ENCODE data around the gene PTRH2. TPM values are rescaled to one million over a fixed set of nuclear protein-coding genes. Genes with fewer than 3 reads are reported as not detected.

Gene PTRH2
- total and polyA plus RNA-seq, 2 experiments from 2014 or later = 21.9 to 31.7 TPM

DNA sequence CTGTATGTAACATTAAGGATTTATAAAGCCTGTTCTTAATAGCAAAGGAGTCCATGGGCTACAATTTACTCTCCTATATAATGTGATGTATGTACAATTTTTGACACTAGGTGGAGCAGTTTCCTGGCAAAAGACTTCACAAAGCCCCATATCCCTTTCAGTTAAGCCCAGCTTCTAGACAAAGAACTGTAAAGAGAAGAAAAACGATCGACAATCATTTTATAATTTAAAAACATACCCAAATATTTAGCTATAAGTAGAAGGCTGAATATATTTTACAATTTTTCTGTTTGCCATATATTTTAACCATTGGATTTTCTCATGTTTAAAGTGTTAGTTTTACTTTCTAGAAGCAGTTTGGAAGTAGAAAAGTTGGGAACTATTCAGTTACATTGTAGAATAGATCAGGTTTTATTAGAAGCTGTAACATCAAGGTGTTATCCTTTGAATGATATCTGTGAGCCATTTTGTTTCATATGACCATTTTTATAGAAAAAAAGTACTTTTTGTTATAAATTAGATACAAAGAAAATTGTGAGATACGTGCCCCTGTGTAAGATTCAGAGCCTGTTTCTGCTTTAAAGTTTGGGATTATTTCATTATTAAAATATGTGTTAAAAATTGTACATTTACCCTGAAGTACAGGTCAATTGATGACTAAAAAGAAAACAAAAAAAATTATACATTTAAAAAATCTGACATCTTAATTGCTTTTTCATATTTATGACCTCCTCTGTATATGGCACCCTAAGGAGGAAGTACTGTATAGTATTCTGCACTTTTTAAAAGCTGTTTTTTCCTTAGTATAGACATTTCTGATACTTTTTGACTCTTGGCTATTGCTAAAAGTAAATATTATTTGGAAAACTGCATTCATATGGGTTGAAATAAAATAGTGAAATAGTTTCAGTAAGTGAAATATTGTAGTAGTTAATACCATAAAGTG is 46.6 kb upstream of the PTRH2 start:
- no peaks in the 10 kb centered on the region for H4K20me1 ChIP-seq (ENCODE audit: insufficient read depth, poor library complexity, severe bottlenecking)
- H3K4me2 ChIP-seq = peak overlapping the region; percentile 57
- peaks cover 32% of the 10 kb centered on the region for H3K4me1 ChIP-seq (ENCODE audit: insufficient read depth)
- peak overlapping the region; percentile 70 for H3K27ac ChIP-seq
- 35% methylated on average over 3 of the region's 3 CpGs for WGBS (ENCODE audit: low lambda C conversion rate, missing lambda C conversion rate)
- no peaks in the 10 kb centered on the region for H3K9me3 ChIP-seq (ENCODE audit: low read depth)
- DNase-seq (ENCODE audit: low spot score) = peak; percentile 90
- H3K4me3 ChIP-seq = no peak overlapping the region
- H3K9me2 ChIP-seq (replicated peaks; ENCODE audit: insufficient read depth) = no peaks in the 10 kb centered on the region
- H3K27me3 ChIP-seq = no peaks in the 10 kb centered on the region
- no peaks in the 10 kb centered on the region for H3K79me2 ChIP-seq
- H3K36me3 ChIP-seq (replicated peaks; ENCODE audit: insufficient read depth, low read depth) = no peaks in the 10 kb centered on the region
- peak overlapping the region; percentile 13 for H2AFZ ChIP-seq
- TF ChIP-seq CTCF (IDR thresholded peaks at IDR 0.05; ENCODE audit: poor library complexity) = peak; percentile 79
- no peak for TF ChIP-seq EZH2 (IDR thresholded peaks at IDR 0.05; ENCODE audit: borderline replicate concordance)

DNA sequence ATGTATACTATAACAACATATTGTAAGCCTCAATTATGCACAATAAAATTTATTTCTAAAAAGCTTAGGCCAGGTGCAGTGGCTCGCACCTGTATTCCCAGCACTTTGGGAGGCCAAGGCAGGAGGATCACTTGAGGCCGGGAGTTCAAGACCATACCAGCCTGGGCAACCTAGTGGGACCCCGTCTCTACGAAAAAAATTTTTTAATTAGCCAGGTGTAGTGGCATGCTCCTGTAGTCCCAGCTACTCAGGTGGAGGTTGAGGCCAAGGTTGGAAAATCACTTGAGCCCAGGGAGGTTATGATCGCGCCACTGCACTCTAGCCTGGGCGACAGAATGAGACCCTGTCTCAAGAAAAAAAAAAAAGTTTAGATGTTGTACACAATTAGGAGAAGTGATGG is 45.7 kb upstream of the PTRH2 start:
- H4K20me1 ChIP-seq (ENCODE audit: insufficient read depth, poor library complexity, severe bottlenecking) = no peaks in the 10 kb centered on the region
- H3K4me1 ChIP-seq (ENCODE audit: insufficient read depth) = peaks cover 32% of the 10 kb centered on the region
- H3K4me2 ChIP-seq = no peak overlapping the region
- TF ChIP-seq EZH2 (IDR thresholded peaks at IDR 0.05; ENCODE audit: borderline replicate concordance) (no peak), EZH2phosphoT487 (IDR thresholded peaks at IDR 0.05; ENCODE audit: low read depth, severe bottlenecking, unreplicated experiment) (no peak), CTCF (IDR thresholded peaks at IDR 0.05; ENCODE audit: poor library complexity) (no peak)
- DNase-seq (ENCODE audit: low spot score) = no peak
- H2AFZ ChIP-seq = no peak overlapping the region
- H3K9me3 ChIP-seq (ENCODE audit: low read depth) = no peaks in the 10 kb centered on the region
- H3K4me3 ChIP-seq = no peak overlapping the region
- no peaks in the 10 kb centered on the region for H3K9me2 ChIP-seq (replicated peaks; ENCODE audit: insufficient read depth)
- H3K36me3 ChIP-seq (replicated peaks; ENCODE audit: insufficient read depth, low read depth) = no peaks in the 10 kb centered on the region
- H3K79me2 ChIP-seq = no peaks in the 10 kb centered on the region
- no peak overlapping the region for H3K27ac ChIP-seq
- 88% methylated on average over 7 of the region's 7 CpGs for WGBS (ENCODE audit: low lambda C conversion rate, missing lambda C conversion rate)
- no peaks in the 10 kb centered on the region for H3K27me3 ChIP-seq

DNA sequence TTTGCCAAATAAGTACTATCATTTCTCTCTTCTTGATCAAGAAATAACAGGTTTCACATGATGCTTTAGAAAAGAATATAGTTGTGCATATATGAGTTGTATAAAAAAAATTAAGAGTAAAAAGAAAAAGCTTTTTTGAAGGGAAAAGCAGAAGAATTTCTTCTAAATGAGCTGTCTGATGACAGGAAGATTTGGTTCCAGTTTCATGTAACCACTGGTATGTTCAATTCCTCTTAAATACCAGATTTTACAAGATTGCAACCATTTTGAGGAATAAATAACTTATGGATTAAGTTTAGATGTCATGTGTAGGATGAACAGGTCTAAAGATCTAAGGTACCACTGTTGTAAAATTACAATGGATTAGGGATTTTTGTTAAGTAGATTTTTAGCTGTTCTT is 45.2 kb upstream of the PTRH2 start:
- no peak overlapping the region for H3K4me2 ChIP-seq
- H2AFZ ChIP-seq = no peak overlapping the region
- no peak for TF ChIP-seq CTCF (IDR thresholded peaks at IDR 0.05; ENCODE audit: poor library complexity)
- H3K79me2 ChIP-seq = no peaks in the 10 kb centered on the region
- no peaks in the 10 kb centered on the region for H3K36me3 ChIP-seq (replicated peaks; ENCODE audit: insufficient read depth, low read depth)
- H3K27me3 ChIP-seq = no peaks in the 10 kb centered on the region
- H3K4me1 ChIP-seq (ENCODE audit: insufficient read depth) = peaks cover 32% of the 10 kb centered on the region
- no peaks in the 10 kb centered on the region for H4K20me1 ChIP-seq (ENCODE audit: insufficient read depth, poor library complexity, severe bottlenecking)
- H3K9me3 ChIP-seq (ENCODE audit: low read depth) = no peaks in the 10 kb centered on the region
- H3K4me3 ChIP-seq = no peak overlapping the region
- DNase-seq (ENCODE audit: low spot score) = no peak
- H3K27ac ChIP-seq = no peak overlapping the region
- H3K9me2 ChIP-seq (replicated peaks; ENCODE audit: insufficient read depth) = no peaks in the 10 kb centered on the region
